Neural progenitor cell (in vitro differentiated cells): ENCODE results near the gene ALDH18A1.

Experiments used
- EZH2phosphoT487 ChIP-seq: fragments of 200-600 bp; sonication (generic); IDR thresholded peaks from 2 replicates; pipeline ENCODE4 v1.6.1; 2017; ENCODE audit warnings: antibody characterized with exemption
- TF ChIP-seq, protein P1 (sequence below): fragments of 200-600 bp; sonication (generic); IDR thresholded peaks from 2 replicates; pipeline ENCODE4 v1.5.1; 2017; ENCODE audit warnings: antibody characterized with exemption, mild to moderate bottlenecking

DNA sequence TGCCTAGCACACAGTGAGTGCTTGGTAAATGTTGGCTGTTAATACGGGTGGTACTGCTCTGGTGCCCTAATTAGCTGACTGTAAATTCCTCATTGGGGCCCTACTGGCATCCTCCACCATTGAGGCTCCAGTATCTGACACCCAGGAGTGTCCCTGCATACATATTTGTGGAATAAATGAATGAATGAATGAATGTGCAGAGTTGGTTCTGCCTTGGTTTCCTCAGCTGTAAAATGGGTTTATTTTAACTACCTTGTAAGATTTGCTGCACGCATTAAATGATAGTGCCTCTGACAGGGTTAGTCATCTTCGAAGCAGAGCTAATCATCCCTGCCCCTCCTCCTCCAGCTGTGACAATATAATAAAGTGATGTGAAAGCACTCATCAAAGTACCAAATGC is 45.8 kb downstream of the ALDH18A1 start:
- TF ChIP-seq, protein P1, sequence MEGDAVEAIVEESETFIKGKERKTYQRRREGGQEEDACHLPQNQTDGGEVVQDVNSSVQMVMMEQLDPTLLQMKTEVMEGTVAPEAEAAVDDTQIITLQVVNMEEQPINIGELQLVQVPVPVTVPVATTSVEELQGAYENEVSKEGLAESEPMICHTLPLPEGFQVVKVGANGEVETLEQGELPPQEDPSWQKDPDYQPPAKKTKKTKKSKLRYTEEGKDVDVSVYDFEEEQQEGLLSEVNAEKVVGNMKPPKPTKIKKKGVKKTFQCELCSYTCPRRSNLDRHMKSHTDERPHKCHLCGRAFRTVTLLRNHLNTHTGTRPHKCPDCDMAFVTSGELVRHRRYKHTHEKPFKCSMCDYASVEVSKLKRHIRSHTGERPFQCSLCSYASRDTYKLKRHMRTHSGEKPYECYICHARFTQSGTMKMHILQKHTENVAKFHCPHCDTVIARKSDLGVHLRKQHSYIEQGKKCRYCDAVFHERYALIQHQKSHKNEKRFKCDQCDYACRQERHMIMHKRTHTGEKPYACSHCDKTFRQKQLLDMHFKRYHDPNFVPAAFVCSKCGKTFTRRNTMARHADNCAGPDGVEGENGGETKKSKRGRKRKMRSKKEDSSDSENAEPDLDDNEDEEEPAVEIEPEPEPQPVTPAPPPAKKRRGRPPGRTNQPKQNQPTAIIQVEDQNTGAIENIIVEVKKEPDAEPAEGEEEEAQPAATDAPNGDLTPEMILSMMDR = no peak
- no peak for TF ChIP-seq EZH2phosphoT487
